GM18861 (cell line): ENCODE results near the gene KBTBD2.
"Not testable (repeated sequence)": the region's sequence is repeated elsewhere in the genome, so short reads cannot be mapped to it uniquely, and the experiment has no call there.

Experiments used
- ATAC-seq: cut with Tn5 transposase; IDR thresholded peaks from one replicate; pipeline ENCODE4 v1.9.1; 2021; ENCODE audit not compliant: unreplicated experiment

Gene KBTBD2

GRCh38 chr7:32891043-32891799, at the start of gene KBTBD2:
Gene KBTBD2 (minus strand): TSS chr7:32891760. CDS start chr7:32879604, 12,156 bp downstream.
- peak; percentile 52 for ATAC-seq

- ATAC-seq = no peak
Measured at GRCh38 chr7:32941181-32941580, 49.6 kb upstream of the KBTBD2 start.

- no peak for ATAC-seq
Measured at GRCh38 chr7:32937344-32938174, 46.0 kb upstream of the KBTBD2 start.

GRCh38 chr7:32936689-32937088, 45.1 kb upstream of the KBTBD2 start:
- ATAC-seq = no peak

- ATAC-seq = no peak
Measured at GRCh38 chr7:32935558-32935957, 44.0 kb upstream of the KBTBD2 start.

GRCh38 chr7:32930378-32930777, 38.8 kb upstream of the KBTBD2 start:
- ATAC-seq = no peak

- ATAC-seq = no peak
Measured at GRCh38 chr7:32929430-32930143, 38.0 kb upstream of the KBTBD2 start.

GRCh38 chr7:32928785-32929298, 37.3 kb upstream of the KBTBD2 start:
- no peak for ATAC-seq

GRCh38 chr7:32921896-32922295, 30.3 kb upstream of the KBTBD2 start:
- no peak for ATAC-seq

- not testable (repeated sequence) for ATAC-seq
Measured at GRCh38 chr7:32916994-32917393, 25.4 kb upstream of the KBTBD2 start.

- no peak for ATAC-seq
Measured at GRCh38 chr7:32916006-32916405, 24.4 kb upstream of the KBTBD2 start.

- no peak for ATAC-seq
Measured at GRCh38 chr7:32915041-32915536, 23.5 kb upstream of the KBTBD2 start.

GRCh38 chr7:32914184-32914583, 22.6 kb upstream of the KBTBD2 start:
- ATAC-seq = no peak

GRCh38 chr7:32910195-32910594, 18.6 kb upstream of the KBTBD2 start:
- ATAC-seq = no peak

GRCh38 chr7:32905175-32905662, 13.7 kb upstream of the KBTBD2 start:
- ATAC-seq = no peak

- no peak for ATAC-seq
Measured at GRCh38 chr7:32901629-32902028, 10.1 kb upstream of the KBTBD2 start.

- ATAC-seq = no peak
Measured at GRCh38 chr7:32900433-32900995, 9.0 kb upstream of the KBTBD2 start.

- ATAC-seq = not testable (repeated sequence)
Measured at GRCh38 chr7:32897376-32897775, 5.8 kb upstream of the KBTBD2 start.

GRCh38 chr7:32896564-32897347, 5.2 kb upstream of the KBTBD2 start:
- ATAC-seq = no peak

- ATAC-seq = no peak
Measured at GRCh38 chr7:32894171-32894570, 2.6 kb upstream of the KBTBD2 start.
